Pancreas (tissue), 10 donors: ENCODE data around the gene COL21A1. TPM values are rescaled to one million over a fixed set of nuclear protein-coding genes. Genes with fewer than 3 reads are reported as not detected.

Experiments used
- ATAC-seq, 4 donors: fragments of 200-7000 bp; cut with Tn5 transposase; one replicate each; pipeline versions ENCODE4 v1.8.0 to v1.9.1; 2020; ENCODE audit warnings: mild to moderate bottlenecking in 4 of 4, moderate library complexity in 4 of 4
- DNase-seq, 6 donors: peaks; one replicate each; pipeline ENCODE4 v3.0.0-alpha.2; 2020
- FAIRE-seq: peaks from 2 replicates; lab custom pipeline; 2012; peaks lifted over from hg19 to GRCh38; lab: Jason Lieb, UNC
- H3K27ac ChIP-seq, 4 donors: fragments of 200-600 bp; sonication (generic); 1 replicate in 3 of 4; 2 replicates in 1 of 4; pipeline versions ENCODE4 v1.5.0 to v1.8.0; 2020
- H3K27me3 ChIP-seq, 4 donors: fragments of 200-600 bp; one replicate each; pipeline ENCODE4 v1.8.0; 2021
- H3K36me3 ChIP-seq, 3 donors: fragments of 200-600 bp; sonication (generic) in 1 of 3; one replicate each; pipeline versions ENCODE4 v1.5.0 to v1.8.0; 2020 to 2021
- H3K4me1 ChIP-seq, 3 donors: fragments of 200-600 bp; one replicate each; pipeline ENCODE4 v1.8.0; 2021
- H3K4me3 ChIP-seq, 4 donors: fragments of 200-600 bp; sonication (generic) in 2 of 4; one replicate each; pipeline versions ENCODE4 v1.5.0 to v1.8.0; 2020 to 2021
- H3K9me3 ChIP-seq, 4 donors: fragments of 200-600 bp; one replicate each; pipeline ENCODE4 v1.8.0; 2021
- WGBS, 2 donors: extraction: QIAGEN DNeasy Blood & Tissue Kit; methylation state at CpG; one replicate each; pipeline ENCODE4 v1.1.7; 2013; 5-methylcytosine and 5-hydroxymethylcytosine counted together
- intact Hi-C, 3 donors: fragments of 100-400 bp; cut with DNase I; formaldehyde crosslinking; loops; one replicate each; pipeline versions ENCODE4 v1.11.1 to v1.14.2; 2022
- polyA plus RNA-seq, 2 donors: library from polyadenylated mRNA; stranded (reverse); fragments of 200-250 nt; gene quantifications; one replicate each; pipeline ENCODE4 v1.2.3, GENCODE V29; 2013
- total RNA-seq, 6 donors: library from RNA; stranded (reverse); fragmentation: NEBNext Ultra II Directional in 4 of 6; extraction: Animal tissue kit (Norgen Biotek cat#: 25700) in 4 of 6; gene quantifications; one replicate each; pipeline versions ENCODE4 v1.2.1 to v1.2.4, GENCODE V29; 2021 to 2023
- TF ChIP-seq, protein P1 (sequence below), 4 donors: fragments of 200-600 bp; sonication (generic) in 3 of 4; IDR thresholded peaks; one replicate each; pipeline versions ENCODE4 v1.5.0 to v1.8.0; 2021; ENCODE audit warnings: antibody characterized with exemption in 4 of 4
- donor health status: healthy with polysubstance abuse.
- donor health status: DM: no; HTN: no; CAD: no; lungs with moderate emphysema.
- donor health status: DM: no; HTN: no; CAD: no.
- donor health status: control.
- donor health status: control.
- donor health status: Bipolar disorder and iron deficiency.
- donor health status: DM: yes; HTN: yes; CAD: no.
- donor health status: DM: no; HTN: no; CAD: no.
- donor health status: DM: no; HTN: no; CAD: no.
- donor health status: DM: yes; HTN: yes; CAD: no.

COL21A1 gene
- total and polyA plus RNA-seq, 8 donors = 0.28 to 1.8 (median 0.60) TPM

DNA sequence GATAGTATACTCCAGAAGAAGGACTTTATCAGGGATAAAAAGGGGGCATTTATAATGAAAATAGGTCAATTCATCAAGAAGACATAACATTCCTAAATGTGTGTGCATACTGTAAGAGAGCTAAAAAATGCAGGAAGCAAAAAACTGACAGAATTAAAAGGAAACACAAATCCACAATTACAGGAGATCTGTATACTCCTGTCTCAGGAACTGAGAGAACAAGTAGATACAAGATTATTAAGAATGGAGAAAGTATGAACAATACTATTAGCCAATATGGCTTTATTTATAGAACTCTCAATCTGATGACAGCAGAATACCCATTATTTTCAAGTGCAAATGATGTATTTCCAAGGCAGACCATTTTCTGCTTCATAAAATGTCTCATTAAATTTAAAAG is 204.3 kb downstream of the COL21A1 start:
- intact Hi-C loops = no loop called here
- ATAC-seq (no peak), DNase-seq (no peak), FAIRE-seq (no peak)
- H3K27ac ChIP-seq = no peak overlapping the region
- no peaks in the 10 kb centered on the region for H3K4me1 ChIP-seq
- no peaks in the 10 kb centered on the region for H3K27me3 ChIP-seq
- H3K4me3 ChIP-seq = no peak overlapping the region
- TF ChIP-seq, protein P1, sequence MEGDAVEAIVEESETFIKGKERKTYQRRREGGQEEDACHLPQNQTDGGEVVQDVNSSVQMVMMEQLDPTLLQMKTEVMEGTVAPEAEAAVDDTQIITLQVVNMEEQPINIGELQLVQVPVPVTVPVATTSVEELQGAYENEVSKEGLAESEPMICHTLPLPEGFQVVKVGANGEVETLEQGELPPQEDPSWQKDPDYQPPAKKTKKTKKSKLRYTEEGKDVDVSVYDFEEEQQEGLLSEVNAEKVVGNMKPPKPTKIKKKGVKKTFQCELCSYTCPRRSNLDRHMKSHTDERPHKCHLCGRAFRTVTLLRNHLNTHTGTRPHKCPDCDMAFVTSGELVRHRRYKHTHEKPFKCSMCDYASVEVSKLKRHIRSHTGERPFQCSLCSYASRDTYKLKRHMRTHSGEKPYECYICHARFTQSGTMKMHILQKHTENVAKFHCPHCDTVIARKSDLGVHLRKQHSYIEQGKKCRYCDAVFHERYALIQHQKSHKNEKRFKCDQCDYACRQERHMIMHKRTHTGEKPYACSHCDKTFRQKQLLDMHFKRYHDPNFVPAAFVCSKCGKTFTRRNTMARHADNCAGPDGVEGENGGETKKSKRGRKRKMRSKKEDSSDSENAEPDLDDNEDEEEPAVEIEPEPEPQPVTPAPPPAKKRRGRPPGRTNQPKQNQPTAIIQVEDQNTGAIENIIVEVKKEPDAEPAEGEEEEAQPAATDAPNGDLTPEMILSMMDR (IDR thresholded peaks at IDR 0.05) = no peak
- no peaks in the 10 kb centered on the region for H3K9me3 ChIP-seq
- no peaks in the 10 kb centered on the region for H3K36me3 ChIP-seq

- H3K36me3 ChIP-seq = no peaks in the 10 kb centered on the region
- ATAC-seq (no peak), DNase-seq (no peak), FAIRE-seq (no peak)
- no peak overlapping the region for H3K4me3 ChIP-seq
- H3K9me3 ChIP-seq = no peaks in the 10 kb centered on the region
- WGBS, 2 donors = 77 to 83% methylated on average over 1 of the region's 1 CpG
- intact Hi-C loops = no loop called here
- H3K27me3 ChIP-seq = no peaks in the 10 kb centered on the region
- no peaks in the 10 kb centered on the region for H3K4me1 ChIP-seq
- H3K27ac ChIP-seq = no peak overlapping the region
- TF ChIP-seq, protein P1 (IDR thresholded peaks at IDR 0.05) = no peak
These were observed 205.8 kb downstream of the COL21A1 start for GRCh38 chr6:56041591-56041990.

DNA sequence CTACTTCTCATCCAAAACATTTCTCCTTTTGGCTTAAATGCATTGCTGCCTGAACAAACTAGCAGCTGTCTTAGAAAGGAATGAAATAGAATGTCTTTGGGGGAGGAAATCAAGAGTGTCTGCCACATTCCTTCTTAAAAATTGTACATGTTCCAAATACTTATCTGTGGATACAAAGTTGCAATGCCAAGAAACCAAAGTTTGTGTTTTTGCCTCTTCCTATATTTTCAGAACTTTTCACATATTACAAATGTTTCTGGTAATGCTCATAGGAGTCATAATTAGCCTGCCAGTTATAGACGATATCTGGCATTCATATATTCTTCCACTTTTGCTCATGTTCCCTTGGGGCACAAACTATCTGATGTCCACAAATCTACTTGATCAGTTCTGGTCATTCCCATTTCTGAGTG is 206.5 kb downstream of the COL21A1 start:
- intact Hi-C loops = no loop called here
- no peaks in the 10 kb centered on the region for H3K36me3 ChIP-seq
- no peak overlapping the region for H3K4me3 ChIP-seq
- no peak overlapping the region for H3K27ac ChIP-seq
- H3K9me3 ChIP-seq = no peaks in the 10 kb centered on the region
- H3K4me1 ChIP-seq = no peaks in the 10 kb centered on the region
- DNase-seq = no peak
- FAIRE-seq = no peak
- H3K27me3 ChIP-seq = no peaks in the 10 kb centered on the region
- TF ChIP-seq, protein P1 (IDR thresholded peaks at IDR 0.05) = no peak
- no peak for ATAC-seq
- WGBS, 2 donors = 68 to 82% methylated on average over 1 of the region's 1 CpG

DNA sequence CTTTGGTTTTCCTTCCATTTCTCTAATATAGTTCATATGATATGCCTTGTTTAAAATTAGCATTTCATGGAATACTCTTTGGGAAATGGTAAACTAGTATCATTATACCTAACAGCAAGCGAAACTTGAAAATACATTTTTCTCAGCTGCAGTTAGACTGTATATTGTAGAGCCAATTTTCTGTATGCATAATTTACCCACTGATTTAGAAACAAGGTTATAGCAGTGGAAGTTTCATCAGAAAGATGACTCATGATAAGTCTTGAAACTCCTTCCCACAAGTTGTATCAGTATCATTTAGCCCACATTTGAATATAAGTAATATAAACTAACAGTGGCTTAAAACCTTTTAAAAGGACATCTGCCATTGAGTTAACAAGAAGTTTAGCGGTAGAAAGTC is 207.2 kb downstream of the COL21A1 start:
- intact Hi-C loops = no loop called here

DNA sequence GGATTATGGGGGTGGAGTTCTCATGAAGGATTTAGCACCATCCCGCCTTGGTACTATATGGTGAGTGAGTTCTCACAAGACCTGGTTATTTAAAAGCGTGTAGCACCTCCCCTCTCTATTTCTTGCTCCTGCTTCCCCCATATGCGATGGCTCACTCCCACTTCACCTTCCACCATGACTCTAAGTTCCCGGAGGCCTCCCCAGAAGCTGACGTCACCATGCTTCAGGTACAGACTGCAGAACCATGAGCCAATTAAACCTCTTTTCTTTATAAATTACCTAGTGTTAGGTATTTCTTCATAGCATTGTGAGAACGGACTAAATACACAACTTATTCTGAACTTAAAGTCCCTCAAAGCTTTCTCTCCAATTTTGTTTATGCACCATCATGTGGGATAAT is 208.6 kb downstream of the COL21A1 start:
- no peaks in the 10 kb centered on the region for H3K36me3 ChIP-seq
- no peaks in the 10 kb centered on the region for H3K9me3 ChIP-seq
- TF ChIP-seq, protein P1 (IDR thresholded peaks at IDR 0.05) = no peak
- H3K27ac ChIP-seq = no peak overlapping the region
- intact Hi-C loops = no loop called here
- no peak overlapping the region for H3K4me3 ChIP-seq
- WGBS, 2 donors = 69 to 85% methylated on average over 6 of the region's 6 CpGs
- no peaks in the 10 kb centered on the region for H3K27me3 ChIP-seq
- ATAC-seq (no peak), FAIRE-seq (no peak), DNase-seq (no peak)
- H3K4me1 ChIP-seq = no peaks in the 10 kb centered on the region

More for the DNA sequence above, 207.2 kb downstream of the COL21A1 start:
- Histone ChIP-seq H3K27ac (no peak overlapping the region), H3K4me3 (no peak overlapping the region), H3K27me3 (no peaks in the 10 kb centered on the region), H3K36me3 (no peaks in the 10 kb centered on the region), H3K4me1 (no peaks in the 10 kb centered on the region), H3K9me3 (no peaks in the 10 kb centered on the region)
- FAIRE-seq = no peak
- ATAC-seq = no peak
- 79 to 84% methylated on average over 2 of the region's 2 CpGs for WGBS, 2 donors
- TF ChIP-seq, protein P1 (IDR thresholded peaks at IDR 0.05) = no peak
- DNase-seq = no peak
